Adrenal gland (tissue), 5 donors: ENCODE results near the gene FMN2.

ENCODE experiments used
- CTCF ChIP-seq, 6 experiments: fragments of 450-650 bp in 4 of 6; fragments of 200-600 bp in 2 of 6; sonication (generic) in 1 of 6; IDR thresholded peaks; 1 replicate in 5 of 6; 2 replicates in 1 of 6; pipeline versions ENCODE4 v1.5.1 to v1.8.0; 2016 to 2021; ENCODE audit warnings: antibody characterized with exemption in 6 of 6, mild to moderate bottlenecking in 2 of 6, moderate library complexity in 1 of 6
- POLR2A ChIP-seq, 2 donors: fragments of 450-650 bp; IDR thresholded peaks; one replicate each; pipeline ENCODE4 v1.6.1; 2017; ENCODE audit warnings: antibody characterized with exemption in 2 of 2, mild to moderate bottlenecking in 2 of 2, moderate library complexity in 1 of 2
- donor health status: DM: no; HTN: no; CAD: no.

DNA sequence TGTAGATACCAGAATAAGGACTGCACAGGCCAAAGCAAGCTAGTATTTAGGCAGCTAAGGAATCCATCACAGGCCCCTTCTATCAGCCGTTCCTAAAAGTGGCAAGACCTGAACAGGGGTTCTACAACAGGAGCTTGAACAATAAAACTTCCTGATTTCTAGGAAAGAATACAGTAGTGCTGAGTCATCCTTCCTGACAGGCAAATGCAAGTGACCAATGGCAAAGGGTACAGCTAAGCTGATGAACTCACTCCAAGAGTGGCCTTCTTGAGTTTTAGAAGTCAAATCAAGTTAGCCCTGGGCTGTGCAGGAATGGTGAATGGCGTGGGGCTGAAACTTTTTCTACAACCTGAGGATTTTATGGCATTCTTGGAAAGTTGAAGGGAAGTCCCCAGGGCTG lies 407.3 kb downstream of the FMN2 start:
- no peak for TF ChIP-seq POLR2A (IDR thresholded peaks at IDR 0.05)
- TF ChIP-seq CTCF (IDR thresholded peaks at IDR 0.05) = no peak
